ENCODE data around the gene RABAC1.
A peak's percentile ranks its signal among the peaks of the same experiment; 100 is the strongest.
"Not testable (repeated sequence)": the region's sequence is repeated elsewhere in the genome, so short reads cannot be mapped to it uniquely, and the experiment has no call there.

Gene RABAC1

GRCh38 chr19:41993612-41994483 lies 34.7 kb upstream of the RABAC1 start, which contains the start of gene ATP1A3:
TSS of gene ATP1A3 (minus strand) at chr19:41994230. CDS start at chr19:41994076, 154 bp downstream.
- peaks cover 37% of the 10 kb centered on the region for H3K4me1 Mint-ChIP-seq
- peak within 1 kb of the TSS; percentile 48 for H3K27ac Mint-ChIP-seq
- H3K27me3 Mint-ChIP-seq, result peaks cover 30% of the 10 kb centered on the region
- H3K4me3 Mint-ChIP-seq, result peak within 1 kb of the TSS; percentile 86
- H3K9me3 Mint-ChIP-seq, result no peaks in the 10 kb centered on the region
- peaks cover 4% of the 10 kb centered on the region for H3K36me3 Mint-ChIP-seq

- H3K36me3 Mint-ChIP-seq, H3K27ac Mint-ChIP-seq, H3K9me3 Mint-ChIP-seq, H3K4me3 Mint-ChIP-seq: not testable (repeated sequence)
- H3K27me3 Mint-ChIP-seq, result peaks cover 22% of the 10 kb centered on the region
- H3K4me1 Mint-ChIP-seq, result peaks cover 27% of the 10 kb centered on the region
Observed at GRCh38 chr19:41991925-41992569, 32.9 kb upstream of the RABAC1 start.

- Mint-ChIP-seq H3K36me3 (peaks cover 7% of the 10 kb centered on the region), H3K27ac (no peak overlapping the region), H3K4me3 (no peak overlapping the region), H3K9me3 (no peaks in the 10 kb centered on the region), H3K27me3 (peaks cover 15% of the 10 kb centered on the region), H3K4me1 (peaks cover 20% of the 10 kb centered on the region)
Observed at GRCh38 chr19:41991025-41991424, 31.9 kb upstream of the RABAC1 start.

GRCh38 chr19:41990615-41991014 lies 31.5 kb upstream of the RABAC1 start:
- H3K36me3 Mint-ChIP-seq, result peaks cover 7% of the 10 kb centered on the region
- peaks cover 14% of the 10 kb centered on the region for H3K27me3 Mint-ChIP-seq
- H3K27ac Mint-ChIP-seq, result no peak overlapping the region
- no peak overlapping the region for H3K4me3 Mint-ChIP-seq
- H3K4me1 Mint-ChIP-seq, result peaks cover 20% of the 10 kb centered on the region
- H3K9me3 Mint-ChIP-seq, result no peaks in the 10 kb centered on the region

GRCh38 chr19:41990028-41990427 lies 30.9 kb upstream of the RABAC1 start:
- no peaks in the 10 kb centered on the region for H3K9me3 Mint-ChIP-seq
- peaks cover 14% of the 10 kb centered on the region for H3K4me1 Mint-ChIP-seq
- no peak overlapping the region for H3K27ac Mint-ChIP-seq
- peaks cover 8% of the 10 kb centered on the region for H3K27me3 Mint-ChIP-seq
- peaks cover 8% of the 10 kb centered on the region for H3K36me3 Mint-ChIP-seq
- no peak overlapping the region for H3K4me3 Mint-ChIP-seq

DNA sequence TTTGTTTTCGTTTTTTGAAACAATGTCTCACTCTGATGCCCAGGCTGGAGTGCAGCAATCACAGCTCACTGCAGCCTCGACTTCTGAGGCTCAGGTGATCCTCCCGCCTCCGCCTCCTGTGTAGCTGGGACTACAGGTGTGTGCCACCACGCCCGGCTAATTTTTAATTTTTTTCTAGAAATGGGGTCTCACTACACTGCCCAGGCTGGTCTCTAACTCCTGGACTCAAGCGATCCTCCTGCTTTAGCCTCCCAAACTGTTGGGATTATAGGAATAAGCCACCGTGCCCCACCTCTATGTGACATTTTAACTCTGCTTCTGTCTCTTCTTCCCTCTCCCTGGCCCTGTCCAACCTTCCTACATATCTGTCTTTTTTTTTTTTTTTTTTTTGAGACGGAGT lies 29.8 kb upstream of the RABAC1 start:
- H3K36me3 Mint-ChIP-seq, result peaks cover 8% of the 10 kb centered on the region
- peaks cover 9% of the 10 kb centered on the region for H3K4me1 Mint-ChIP-seq
- no peaks in the 10 kb centered on the region for H3K9me3 Mint-ChIP-seq
- H3K27me3 Mint-ChIP-seq, result peaks cover 4% of the 10 kb centered on the region
- no peak overlapping the region for H3K4me3 Mint-ChIP-seq
- H3K27ac Mint-ChIP-seq, result no peak overlapping the region

GRCh38 chr19:41987141-41987860 lies 28.2 kb upstream of the RABAC1 start:
- no peak overlapping the region for H3K27ac Mint-ChIP-seq
- no peak overlapping the region for H3K4me3 Mint-ChIP-seq
- H3K36me3 Mint-ChIP-seq, result peaks cover 7% of the 10 kb centered on the region
- H3K9me3 Mint-ChIP-seq, result no peaks in the 10 kb centered on the region
- H3K27me3 Mint-ChIP-seq, result no peaks in the 10 kb centered on the region
- no peaks in the 10 kb centered on the region for H3K4me1 Mint-ChIP-seq

DNA sequence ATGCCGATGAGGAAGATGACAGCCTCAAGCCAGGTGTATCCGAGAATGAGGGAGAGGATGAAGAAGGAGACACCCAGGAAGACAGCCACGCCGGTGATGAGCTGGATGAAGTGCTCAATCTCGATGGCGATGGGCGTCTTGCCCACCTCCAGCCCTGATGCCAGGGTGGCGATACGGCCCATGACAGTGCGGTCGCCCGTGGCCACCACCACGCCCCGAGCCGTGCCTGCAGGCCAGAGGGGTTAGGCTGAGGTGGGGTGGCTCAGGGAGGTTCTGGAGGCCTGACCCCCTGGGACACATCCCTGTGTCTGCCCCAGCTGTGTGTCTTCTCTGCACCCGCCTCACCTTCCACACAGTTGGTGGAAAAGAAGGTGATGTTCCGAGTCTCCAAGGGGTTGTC lies 25.8 kb upstream of the RABAC1 start:
- Mint-ChIP-seq H3K4me1 (no peaks in the 10 kb centered on the region), H3K9me3 (no peaks in the 10 kb centered on the region), H3K27me3 (no peaks in the 10 kb centered on the region), H3K4me3 (no peak overlapping the region), H3K36me3 (peaks cover 8% of the 10 kb centered on the region), H3K27ac (no peak overlapping the region)

GRCh38 chr19:41981724-41982123 lies 22.6 kb upstream of the RABAC1 start:
- Mint-ChIP-seq H3K9me3 (no peaks in the 10 kb centered on the region), H3K27ac (no peak overlapping the region), H3K4me1 (no peaks in the 10 kb centered on the region), H3K27me3 (no peaks in the 10 kb centered on the region), H3K36me3 (peaks cover 4% of the 10 kb centered on the region), H3K4me3 (no peak overlapping the region)

- Mint-ChIP-seq H3K4me3 (no peak overlapping the region), H3K4me1 (no peaks in the 10 kb centered on the region), H3K27me3 (no peaks in the 10 kb centered on the region), H3K36me3 (peaks cover 3% of the 10 kb centered on the region), H3K9me3 (no peaks in the 10 kb centered on the region), H3K27ac (no peak overlapping the region)
Observed at GRCh38 chr19:41978470-41978869, 19.3 kb upstream of the RABAC1 start.

- Mint-ChIP-seq H3K9me3 (no peaks in the 10 kb centered on the region), H3K4me1 (no peaks in the 10 kb centered on the region), H3K4me3 (no peak overlapping the region), H3K27ac (no peak overlapping the region), H3K36me3 (peaks cover 3% of the 10 kb centered on the region), H3K27me3 (no peaks in the 10 kb centered on the region)
Observed at GRCh38 chr19:41977916-41978315, 18.8 kb upstream of the RABAC1 start.

DNA sequence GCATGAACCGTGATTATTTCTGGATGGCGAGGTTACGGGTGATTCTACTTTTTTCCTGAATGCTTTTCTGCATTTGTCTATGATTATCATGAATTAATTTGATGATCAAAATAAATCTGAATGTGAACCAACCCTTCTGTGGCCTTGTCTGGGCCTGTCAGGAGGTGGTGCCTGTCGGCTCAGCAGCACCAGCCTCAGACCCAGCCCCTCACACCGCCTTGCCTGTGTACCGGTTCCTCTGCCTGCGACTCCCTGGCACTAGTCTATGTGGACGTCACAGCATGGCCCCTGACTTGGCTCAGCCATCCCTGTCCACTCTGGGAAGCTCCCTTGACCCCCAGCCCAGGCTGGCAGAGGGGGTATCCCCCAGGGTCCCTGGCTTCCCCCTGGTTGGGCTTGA lies 15.5 kb upstream of the RABAC1 start:
- Mint-ChIP-seq H3K36me3 (peaks cover 1% of the 10 kb centered on the region), H3K9me3 (no peaks in the 10 kb centered on the region), H3K27me3 (no peaks in the 10 kb centered on the region), H3K4me3 (no peak overlapping the region), H3K4me1 (no peaks in the 10 kb centered on the region), H3K27ac (no peak overlapping the region)

DNA sequence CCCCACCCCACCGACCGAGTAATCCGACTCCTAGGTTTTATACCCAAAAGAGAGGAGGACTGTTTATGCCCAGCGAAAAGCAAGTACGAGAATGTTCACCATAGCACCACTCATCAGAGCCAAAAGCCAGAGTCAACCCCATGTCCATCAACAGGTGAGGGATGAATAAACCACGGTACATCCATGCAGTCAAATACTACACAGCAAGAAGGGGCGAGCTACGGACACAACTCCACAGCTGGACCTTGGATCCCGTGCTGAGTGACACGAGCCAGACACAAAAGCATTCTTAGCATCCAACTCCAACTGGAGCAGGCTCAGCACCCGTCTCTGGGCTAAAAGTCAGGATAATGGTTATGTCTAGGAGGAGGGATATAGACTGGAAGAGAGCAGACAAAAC lies 12.2 kb upstream of the RABAC1 start:
- no peak overlapping the region for H3K27ac Mint-ChIP-seq
- H3K27me3 Mint-ChIP-seq, result no peaks in the 10 kb centered on the region
- H3K36me3 Mint-ChIP-seq, result no peaks in the 10 kb centered on the region
- no peak overlapping the region for H3K4me3 Mint-ChIP-seq
- H3K4me1 Mint-ChIP-seq, result no peaks in the 10 kb centered on the region
- H3K9me3 Mint-ChIP-seq, result no peaks in the 10 kb centered on the region

DNA sequence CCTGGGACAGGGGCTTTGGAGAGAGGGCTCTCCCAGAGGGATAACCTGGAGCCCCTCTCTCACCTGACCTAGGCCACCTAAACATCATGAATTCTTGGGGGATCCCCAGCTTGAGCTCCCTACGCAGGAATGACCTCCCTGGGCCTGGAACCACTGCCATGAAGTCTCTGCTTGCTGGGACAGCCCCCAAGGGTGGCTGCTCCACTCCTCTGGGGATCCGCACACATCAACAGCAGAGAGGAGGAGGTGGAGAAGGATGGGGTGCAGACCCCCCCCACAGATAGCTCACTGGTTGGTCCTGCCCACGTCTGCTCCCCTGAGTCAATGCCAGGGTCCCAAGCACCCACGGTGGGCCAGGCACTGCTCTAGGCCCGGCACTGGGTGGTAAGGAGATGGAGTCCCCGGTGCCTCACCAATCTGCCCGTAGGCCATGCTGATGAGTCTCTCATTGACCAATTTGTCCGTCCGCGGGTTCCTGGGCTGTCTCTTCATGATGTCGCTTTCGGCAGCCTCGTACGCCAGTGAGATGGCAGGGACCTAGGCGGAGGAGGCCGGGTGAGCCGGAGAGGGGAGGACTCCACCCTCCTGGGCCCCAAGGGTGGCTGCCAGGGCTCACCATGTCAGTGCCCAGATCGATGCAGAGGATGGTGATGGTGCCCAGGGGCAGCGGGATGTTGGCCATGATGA lies 10.8 kb upstream of the RABAC1 start:
- Mint-ChIP-seq H3K27me3 (no peaks in the 10 kb centered on the region), H3K4me3 (no peak overlapping the region), H3K9me3 (no peaks in the 10 kb centered on the region), H3K27ac (no peak overlapping the region), H3K4me1 (no peaks in the 10 kb centered on the region), H3K36me3 (no peaks in the 10 kb centered on the region)

- H3K27ac Mint-ChIP-seq, result no peak overlapping the region
- no peaks in the 10 kb centered on the region for H3K36me3 Mint-ChIP-seq
Observed at GRCh38 chr19:41968751-41969595, 9.9 kb upstream of the RABAC1 start.

More at GRCh38 chr19:41968751-41969595, 9.9 kb upstream of the RABAC1 start:
- no peaks in the 10 kb centered on the region for H3K27me3 Mint-ChIP-seq
- H3K4me3 Mint-ChIP-seq, result no peak overlapping the region
- no peaks in the 10 kb centered on the region for H3K9me3 Mint-ChIP-seq
- no peaks in the 10 kb centered on the region for H3K4me1 Mint-ChIP-seq
